Measurements from ENCODE around the gene VPS4B. TPM values are rescaled to one million over a fixed set of nuclear protein-coding genes. Genes with fewer than 3 reads are reported as not detected.
A peak's percentile ranks its signal among the peaks of the same experiment; 100 is the strongest.
"Not testable (repeated sequence)": the region's sequence is repeated elsewhere in the genome, so short reads cannot be mapped to it uniquely, and the experiment has no call there.

Gene VPS4B
- total and polyA plus RNA-seq, 7 donors: 31.4 to 69.4 (median 40.0) TPM

- Histone ChIP-seq H3K4me1 (peaks cover 3 to 29% (median 27%) of the 10 kb centered on the region in 4 donors), H3K4me3 (peak within 1 kb of the TSS; percentile 76 to 92 (median 86)), H3K27ac (peak within 1 kb of the TSS; percentile 95 to 98 (median 98)), H3K27me3 (no peaks in the 10 kb centered on the region), H3K9me3 (no peaks in the 10 kb centered on the region), H3K36me3 (peaks cover 2 to 5% (median 3%) of the 10 kb centered on the region in 4 donors)
- WGBS, 2 donors: 0 to 1% methylated on average over 90 of the region's 90 CpGs
- peak; percentile 55 to 67 for TF ChIP-seq POLR2A (IDR thresholded peaks at IDR 0.05)
- TF ChIP-seq CTCF (IDR thresholded peaks at IDR 0.05): no peak
- TF ChIP-seq EP300 (IDR thresholded peaks at IDR 0.05): peak in 1 of 4 donors; percentile 9
- TF ChIP-seq POLR2AphosphoS5 (IDR thresholded peaks at IDR 0.05): peak; percentile 78 to 91 (median 84)
- intact Hi-C loops (cut with DNase I): loop anchor here (5.0 to 10.0 kb wide), 2 partner anchors 75 to 137 kb away; no protein-coding TSS in a partner anchor
- DNase-seq: peak; percentile 98
Measured at GRCh38 chr18:63367053-63367953, 55.0 kb downstream of the VPS4B start, which contains the start of gene KDSR. Gene KDSR, minus strand, starts transcription at chr18:63367206. Its CDS starts 88 bp downstream, at chr18:63367118.

- H3K27ac ChIP-seq: peak overlapping the region; percentile 95 to 98 (median 98)
- 0% methylated on average over 65 of the region's 65 CpGs for whole genome bisulfite sequencing, 2 donors
- no peaks in the 10 kb centered on the region for H3K9me3 ChIP-seq
- TF ChIP-seq EP300 (IDR thresholded peaks at IDR 0.05): no peak
- TF ChIP-seq POLR2AphosphoS5 (IDR thresholded peaks at IDR 0.05): peak in 2 of 4 donors; percentile 22 to 23
- H3K4me1 ChIP-seq: peaks cover 3 to 29% (median 27%) of the 10 kb centered on the region in 4 donors
- peak overlapping the region; percentile 76 to 92 (median 86) for H3K4me3 ChIP-seq
- H3K36me3 ChIP-seq: peaks cover 9 to 14% (median 10%) of the 10 kb centered on the region in 4 donors
- intact Hi-C loops (cut with DNase I): loop anchor here (5.0 to 10.0 kb wide), 2 partner anchors 76 to 138 kb away; no protein-coding TSS in a partner anchor
- no peaks in the 10 kb centered on the region for H3K27me3 ChIP-seq
- DNase-seq: peak; percentile 80
Measured at GRCh38 chr18:63366213-63367052, 55.8 kb downstream of the VPS4B start.

- intact Hi-C loops (cut with DNase I): loop anchor here (5.0 to 10.0 kb wide), 2 partner anchors 76 to 139 kb away; no protein-coding TSS in a partner anchor
Measured at GRCh38 chr18:63365876-63366212, 56.4 kb downstream of the VPS4B start.

GRCh38 chr18:63363951-63364350 is 58.3 kb downstream of the VPS4B start:
- no peaks in the 10 kb centered on the region for H3K27me3 ChIP-seq
- TF ChIP-seq POLR2A (IDR thresholded peaks at IDR 0.05): no peak
- TF ChIP-seq POLR2AphosphoS5 (IDR thresholded peaks at IDR 0.05): no peak
- TF ChIP-seq CTCF (IDR thresholded peaks at IDR 0.05): no peak
- no peak for TF ChIP-seq EP300 (IDR thresholded peaks at IDR 0.05)
- DNase-seq: no peak
- no peak overlapping the region for H3K4me3 ChIP-seq
- 47 to 81% methylated on average over 2 of the region's 2 CpGs for WGBS, 2 donors
- peaks cover 13 to 32% (median 19%) of the 10 kb centered on the region in 4 donors for H3K36me3 ChIP-seq
- peaks cover 3 to 29% (median 27%) of the 10 kb centered on the region in 4 donors for H3K4me1 ChIP-seq
- no peak overlapping the region for H3K27ac ChIP-seq
- intact Hi-C loops (cut with DNase I): loop anchor here (10.0 kb wide), 1 partner anchor 141 kb away; no protein-coding TSS in a partner anchor
- H3K9me3 ChIP-seq: no peaks in the 10 kb centered on the region

More at GRCh38 chr18:63365876-63366212, 56.4 kb downstream of the VPS4B start:
- TF ChIP-seq EP300 (IDR thresholded peaks at IDR 0.05) (no peak), POLR2A (IDR thresholded peaks at IDR 0.05) (no peak), CTCF (IDR thresholded peaks at IDR 0.05) (no peak), POLR2AphosphoS5 (IDR thresholded peaks at IDR 0.05) (no peak)
- peaks cover 13 to 16% (median 14%) of the 10 kb centered on the region in 4 donors for H3K36me3 ChIP-seq
- peaks cover 3 to 29% (median 27%) of the 10 kb centered on the region in 4 donors for H3K4me1 ChIP-seq
- H3K27me3 ChIP-seq: no peaks in the 10 kb centered on the region
- no peaks in the 10 kb centered on the region for H3K9me3 ChIP-seq
- H3K27ac ChIP-seq: peak overlapping the region; percentile 95 to 98 (median 98)
- WGBS, 2 donors: 1 to 4% methylated on average over 12 of the region's 12 CpGs
- DNase-seq: no peak
- H3K4me3 ChIP-seq: peak overlapping the region; percentile 76 to 92 (median 86)

GRCh38 chr18:63363420-63363819 is 58.9 kb downstream of the VPS4B start:
- WGBS, 2 donors: no CpG with 5 or more reads among the region's 2 CpGs
- not testable (repeated sequence) for H3K9me3 ChIP-seq, H3K4me3 ChIP-seq, DNase-seq, H3K27me3 ChIP-seq, H3K27ac ChIP-seq
- Histone ChIP-seq H3K36me3 (peaks cover 13 to 38% (median 19%) of the 10 kb centered on the region in 4 donors), H3K4me1 (peaks cover 3 to 29% (median 26%) of the 10 kb centered on the region in 4 donors)
- intact Hi-C loops (cut with DNase I): loop anchor here (10.0 kb wide), 1 partner anchor 141 kb away; no protein-coding TSS in a partner anchor
